HG02763 (cell line): Measurements from ENCODE around the gene CUL7.

ENCODE experiments used
- ATAC-seq: cut with Tn5 transposase; IDR thresholded peaks from one replicate; pipeline ENCODE4 v1.9.1; 2021; ENCODE audit warnings: mild to moderate bottlenecking, moderate library complexity; ENCODE audit not compliant: unreplicated experiment

Gene CUL7

GRCh38 chr6:43077981-43078511 is 24.4 kb upstream of the CUL7 start:
- ATAC-seq, result no peak

GRCh38 chr6:43077333-43077809 is 23.7 kb upstream of the CUL7 start:
- no peak for ATAC-seq

GRCh38 chr6:43076464-43077332 is 23.0 kb upstream of the CUL7 start:
- ATAC-seq, result no peak

- ATAC-seq, result no peak
Observed at GRCh38 chr6:43075670-43076463, 22.2 kb upstream of the CUL7 start, which contains the start of gene PTK7. Gene PTK7, plus strand, starts transcription at chr6:43076314. Its CDS starts 175 bp downstream, at chr6:43076489.

GRCh38 chr6:43074847-43075669 is 21.4 kb upstream of the CUL7 start:
- no peak for ATAC-seq

- ATAC-seq, result no peak
Observed at GRCh38 chr6:43070028-43070632, 16.5 kb upstream of the CUL7 start.

- no peak for ATAC-seq
Observed at GRCh38 chr6:43062818-43063217, 9.2 kb upstream of the CUL7 start.

GRCh38 chr6:43061861-43062260 is 8.2 kb upstream of the CUL7 start:
- ATAC-seq, result no peak

GRCh38 chr6:43060755-43061633 is 7.3 kb upstream of the CUL7 start:
- ATAC-seq, result no peak

GRCh38 chr6:43060034-43060754 is 6.5 kb upstream of the CUL7 start:
- no peak for ATAC-seq

GRCh38 chr6:43059168-43060033 is 5.8 kb upstream of the CUL7 start, which contains the start of the genes KLC4 and MRPL2:
Gene KLC4, plus strand, starts transcription at chr6:43059631. Its CDS starts 1,705 bp downstream, at chr6:43061336.
Gene MRPL2, minus strand, starts transcription at chr6:43059434. Its CDS starts 53 bp downstream, at chr6:43059381.
- peak; percentile 89 for ATAC-seq

GRCh38 chr6:43058531-43058930 is 4.9 kb upstream of the CUL7 start:
- ATAC-seq, result no peak

GRCh38 chr6:43055966-43056365 is 2.3 kb upstream of the CUL7 start:
- no peak for ATAC-seq

GRCh38 chr6:43054206-43054943 is 724 bp upstream of the CUL7 start:
- ATAC-seq, result no peak

- ATAC-seq, result peak; percentile 11
Observed at GRCh38 chr6:43052842-43053544, 658 bp downstream of the CUL7 start.

GRCh38 chr6:43052225-43052841 is 1.3 kb downstream of the CUL7 start:
- no peak for ATAC-seq
